GM12801 (cell line): ENCODE data around the gene SCMH1.

Experiments used
- TF ChIP-seq, protein P1 (sequence below): IDR thresholded peaks from one replicate; pipeline ENCODE4 v1.5.1; 2011; ENCODE audit warnings: control low read depth; ENCODE audit not compliant: insufficient read length; ENCODE audit errors: extremely low read depth

Gene SCMH1

DNA sequence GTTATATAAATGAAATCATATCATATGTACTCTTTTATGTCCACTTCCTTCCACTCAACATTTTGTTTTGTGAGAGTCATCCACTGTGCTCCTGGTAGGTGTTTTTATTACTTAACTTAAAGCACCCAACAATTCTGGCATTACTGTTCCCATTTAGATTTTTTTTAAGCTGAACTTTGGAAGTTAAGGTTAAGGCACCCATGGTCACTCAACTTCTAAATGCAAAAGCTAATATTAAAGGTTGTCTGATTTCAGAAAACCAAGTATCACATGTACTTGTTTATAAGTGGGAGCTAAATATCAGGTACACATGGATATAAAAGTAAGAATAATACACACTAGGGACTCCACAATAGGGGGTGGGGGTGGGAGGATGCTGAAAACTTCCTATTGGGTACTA, 42.7 kb downstream of the SCMH1 start:
- TF ChIP-seq, protein P1, sequence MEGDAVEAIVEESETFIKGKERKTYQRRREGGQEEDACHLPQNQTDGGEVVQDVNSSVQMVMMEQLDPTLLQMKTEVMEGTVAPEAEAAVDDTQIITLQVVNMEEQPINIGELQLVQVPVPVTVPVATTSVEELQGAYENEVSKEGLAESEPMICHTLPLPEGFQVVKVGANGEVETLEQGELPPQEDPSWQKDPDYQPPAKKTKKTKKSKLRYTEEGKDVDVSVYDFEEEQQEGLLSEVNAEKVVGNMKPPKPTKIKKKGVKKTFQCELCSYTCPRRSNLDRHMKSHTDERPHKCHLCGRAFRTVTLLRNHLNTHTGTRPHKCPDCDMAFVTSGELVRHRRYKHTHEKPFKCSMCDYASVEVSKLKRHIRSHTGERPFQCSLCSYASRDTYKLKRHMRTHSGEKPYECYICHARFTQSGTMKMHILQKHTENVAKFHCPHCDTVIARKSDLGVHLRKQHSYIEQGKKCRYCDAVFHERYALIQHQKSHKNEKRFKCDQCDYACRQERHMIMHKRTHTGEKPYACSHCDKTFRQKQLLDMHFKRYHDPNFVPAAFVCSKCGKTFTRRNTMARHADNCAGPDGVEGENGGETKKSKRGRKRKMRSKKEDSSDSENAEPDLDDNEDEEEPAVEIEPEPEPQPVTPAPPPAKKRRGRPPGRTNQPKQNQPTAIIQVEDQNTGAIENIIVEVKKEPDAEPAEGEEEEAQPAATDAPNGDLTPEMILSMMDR: no peak

DNA sequence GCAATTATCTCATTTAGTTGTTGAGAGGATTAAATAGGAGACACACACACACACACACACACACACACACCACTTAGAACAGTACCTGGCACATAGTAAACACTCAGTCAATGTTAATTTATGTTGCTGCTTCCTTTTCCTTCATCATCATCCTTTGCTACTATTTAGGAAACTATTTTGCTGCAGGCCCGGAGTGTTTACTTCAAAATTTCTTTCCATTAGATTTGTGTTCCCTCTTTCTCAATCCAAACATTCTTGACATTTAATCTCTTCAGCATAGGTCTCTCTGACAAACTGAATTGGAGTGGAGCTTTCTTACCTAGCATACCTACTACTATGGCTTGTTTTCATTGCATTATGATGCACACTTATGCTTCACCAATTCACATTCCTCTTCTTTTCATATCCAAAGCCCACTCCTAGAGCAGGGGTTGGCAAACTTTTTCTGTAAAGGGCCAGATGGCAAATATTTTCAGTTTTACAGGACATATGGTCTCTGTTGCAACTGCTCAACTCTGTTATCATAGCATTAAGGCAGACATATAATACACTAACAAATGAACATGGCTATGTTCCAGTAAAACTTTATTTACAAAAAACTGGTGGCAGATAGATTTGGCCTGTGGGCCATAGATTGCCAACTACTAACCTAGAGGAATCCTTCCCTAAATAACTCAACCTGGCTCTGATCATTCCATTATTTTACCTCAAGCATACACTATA, 49.5 kb downstream of the SCMH1 start:
- TF ChIP-seq, protein P1: no peak

DNA sequence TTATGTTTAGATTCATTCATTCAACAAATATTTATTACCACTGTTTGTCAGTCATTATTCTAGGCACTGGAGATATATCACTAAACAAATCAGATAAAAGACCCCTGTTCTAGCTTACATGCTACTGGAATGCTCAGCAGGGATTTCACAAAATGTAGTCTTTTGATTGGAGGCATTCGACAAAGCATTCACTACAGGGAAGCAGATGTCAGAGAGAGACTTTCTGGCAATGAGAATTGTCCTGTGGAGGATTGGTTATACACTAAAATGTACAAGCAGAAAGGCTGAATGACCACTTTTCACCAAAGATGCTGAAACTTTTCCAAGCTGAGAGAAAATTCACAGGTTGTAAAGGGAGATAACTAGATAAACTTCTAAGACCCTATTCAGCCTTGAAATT, 57.7 kb downstream of the SCMH1 start:
- TF ChIP-seq, protein P1: no peak

DNA sequence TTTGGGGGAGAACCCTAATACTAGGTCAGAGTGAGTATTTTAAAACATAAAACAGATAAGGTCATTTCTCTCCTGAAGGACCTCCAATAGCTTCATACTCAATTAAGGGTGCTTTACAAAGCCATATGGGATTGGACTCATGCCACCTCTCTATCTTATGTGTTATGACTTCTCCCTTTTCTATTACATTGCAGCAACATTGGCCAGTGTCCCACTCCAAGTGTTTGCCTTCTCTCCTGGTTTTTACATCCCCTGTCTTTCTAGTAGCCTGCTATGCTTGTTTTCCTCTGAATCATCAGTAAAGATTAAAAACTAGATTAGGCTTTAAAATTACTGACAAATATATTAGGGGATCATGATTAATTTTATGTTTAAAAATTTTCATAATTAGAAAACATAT, 66.6 kb downstream of the SCMH1 start:
- TF ChIP-seq, protein P1: no peak

DNA sequence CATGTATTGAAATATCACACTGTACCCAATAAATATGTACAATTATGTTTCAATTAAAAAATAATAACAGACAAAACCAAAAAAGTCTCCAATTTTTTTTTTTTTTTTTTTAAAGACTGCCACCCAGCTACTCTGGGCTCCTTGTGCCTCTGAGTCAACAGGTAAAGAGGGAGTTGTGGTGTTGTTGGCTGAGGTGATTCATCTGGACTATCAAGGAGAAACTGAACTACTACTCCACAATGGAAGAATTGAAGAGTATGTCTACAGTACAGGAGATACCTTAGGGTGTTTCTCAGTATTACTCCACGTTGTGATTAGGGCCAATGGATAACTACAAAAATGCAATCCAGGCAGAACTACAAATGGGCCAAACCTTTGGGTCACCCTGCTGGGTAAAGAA, 67.9 kb downstream of the SCMH1 start:
- TF ChIP-seq, protein P1: no peak

DNA sequence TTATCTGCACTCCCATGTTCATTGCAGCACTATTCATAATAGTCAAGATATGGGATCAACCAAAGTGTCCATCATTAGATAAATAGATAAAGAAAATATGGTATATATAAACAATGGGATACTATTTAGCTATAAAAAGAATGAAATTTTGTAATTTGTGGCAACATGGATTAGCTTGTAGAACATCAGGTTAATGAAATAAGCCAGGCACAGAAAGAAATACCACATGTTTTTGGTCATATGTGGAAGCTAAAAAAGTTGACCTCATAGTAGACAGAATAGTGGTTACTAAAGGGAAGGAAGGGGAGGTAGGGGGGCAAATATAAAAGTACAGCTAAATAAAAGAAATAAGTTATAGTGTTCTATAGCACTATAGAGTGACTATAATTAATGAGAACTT, 68.5 kb downstream of the SCMH1 start:
- TF ChIP-seq, protein P1: no peak

DNA sequence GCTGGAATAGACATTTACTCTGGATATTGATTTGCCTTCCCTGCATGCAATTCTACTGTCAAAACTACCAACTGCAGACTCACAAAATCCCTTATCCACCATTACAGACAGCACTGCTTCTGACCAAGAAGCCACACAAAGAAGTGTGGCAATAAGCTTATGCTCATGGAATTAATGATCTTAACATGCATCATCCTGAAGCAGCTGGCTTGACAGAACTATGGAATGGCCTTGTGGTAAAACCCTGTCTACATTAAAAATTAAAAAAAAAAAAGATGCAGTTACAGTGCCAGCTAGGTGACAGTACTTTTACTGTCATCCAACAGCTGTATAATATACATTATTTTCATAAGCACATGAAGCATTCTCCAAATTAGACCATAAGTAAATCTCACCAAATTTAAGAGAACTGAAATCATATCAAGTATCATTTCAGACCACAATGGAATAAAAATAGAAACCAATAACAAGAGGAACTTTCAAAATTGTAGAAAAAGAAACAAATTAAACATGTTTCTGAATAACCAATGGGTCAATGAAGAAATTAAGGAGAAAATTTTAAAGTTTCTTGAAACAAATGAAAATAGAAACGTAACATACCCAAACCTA, 70.7 kb downstream of the SCMH1 start:
- TF ChIP-seq, protein P1: no peak

DNA sequence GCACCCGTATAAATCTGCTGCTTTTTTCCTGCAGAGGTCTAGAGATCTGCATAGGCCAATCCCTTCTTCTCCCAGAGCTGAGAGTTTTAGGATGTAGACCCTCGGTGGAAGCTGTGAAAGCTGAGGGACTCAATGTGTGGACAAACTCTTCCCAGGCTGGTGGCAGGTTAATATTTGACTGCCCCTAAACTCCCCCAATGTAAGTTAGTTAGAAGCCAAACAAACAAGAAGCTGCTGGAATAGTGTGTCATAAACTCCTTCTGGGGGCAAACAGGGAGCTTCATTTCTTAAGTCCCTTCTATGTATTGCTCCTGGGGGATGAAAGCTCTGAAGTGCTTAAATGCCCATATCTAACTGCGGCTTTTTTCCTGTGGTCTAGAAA, 72.3 kb downstream of the SCMH1 start:
- TF ChIP-seq, protein P1: no peak
